IMR-90 (cell line): ENCODE data around the gene TFIP11. TPM values are rescaled to one million over a fixed set of nuclear protein-coding genes. Genes with fewer than 3 reads are reported as not detected.

Experiments used
- ATAC-seq: fragments of 200-7000 bp; cut with Tn5 transposase; 2 replicates; pipeline ENCODE4 v1.9.1; 2020; ENCODE audit warnings: low read depth, mild to moderate bottlenecking, moderate library complexity
- BruUV-seq: library from RNA; stranded (reverse); fragments of 400-500 nt; replicated peaks from 2 replicates; lab custom pipeline; 2021; lab: Mats Ljungman, UMichigan
- CTCF ChIA-PET: fragments of 300-600 bp; formaldehyde crosslinking; extraction: SDS; loops from one replicate; lab custom pipeline; 2021; ENCODE audit warnings: antibody characterized with exemption; lab: Yijun Ruan, JAX
- POLR2A ChIA-PET: fragments of 300-600 bp; sonication (Branson Sonifier 250); formaldehyde crosslinking; loops from one replicate; lab custom pipeline; 2022; ENCODE audit warnings: antibody characterized with exemption; ENCODE audit not compliant: unreplicated experiment; lab: Charles Lee
- DNase-seq: peaks from one replicate; pipeline ENCODE4 v3.0.0; 2013
- H2AFZ ChIP-seq: replicated peaks from 2 replicates; pipeline ENCODE3; 2013; ENCODE audit warnings: low read length, mild to moderate bottlenecking; ENCODE audit not compliant: poor library complexity
- H2AK5ac ChIP-seq: 2 replicates; pipeline ENCODE4 v1.6.1; 2013; ENCODE audit warnings: low read depth, low read length, inconsistent platforms
- H2AK9ac ChIP-seq: replicated peaks from 2 replicates; pipeline ENCODE3; 2013; ENCODE audit warnings: mild to moderate bottlenecking, low read depth, low read length, moderate library complexity; ENCODE audit not compliant: poor library complexity
- H2BK120ac ChIP-seq: 2 replicates; pipeline ENCODE4 v1.6.1; 2013; ENCODE audit warnings: low read depth, low read length, inconsistent platforms
- H2BK15ac ChIP-seq: 3 replicates; pipeline ENCODE4 v1.6.1; 2013; ENCODE audit warnings: low read depth, low read length, inconsistent platforms
- H2BK20ac ChIP-seq: 2 replicates; pipeline ENCODE4 v1.6.1; 2013; ENCODE audit warnings: low read depth, mild to moderate bottlenecking, inconsistent platforms, low read length, moderate library complexity
- H2BK5ac ChIP-seq: 2 replicates; pipeline ENCODE4 v1.6.1; 2013; ENCODE audit warnings: mild to moderate bottlenecking, low read depth, low read length, inconsistent platforms; ENCODE audit not compliant: poor library complexity, severe bottlenecking
- H3K14ac ChIP-seq: replicated peaks from 2 replicates; pipeline ENCODE4 v1.6.1; 2013; ENCODE audit warnings: low read depth, low read length, inconsistent platforms
- H3K18ac ChIP-seq: 2 replicates; pipeline ENCODE4 v1.6.1; 2013; ENCODE audit warnings: low read depth, low read length, control low read depth
- H3K23ac ChIP-seq: 2 replicates; pipeline ENCODE4 v1.6.1; 2013; ENCODE audit warnings: low read depth, low read length, inconsistent platforms
- H3K27ac ChIP-seq: 2 replicates; pipeline ENCODE4 v1.5.1; 2013; ENCODE audit warnings: mild to moderate bottlenecking, control low read depth, low read length; ENCODE audit not compliant: insufficient read depth
- H3K27me3 ChIP-seq: 2 replicates; pipeline ENCODE4 v1.6.1; 2013; ENCODE audit warnings: low read length; ENCODE audit not compliant: control insufficient read depth, insufficient read depth
- H3K36me3 ChIP-seq: 2 replicates; pipeline ENCODE4 v1.6.1; 2013; ENCODE audit warnings: low read length, mixed read lengths; ENCODE audit not compliant: control insufficient read depth, insufficient read depth
- H3K4ac ChIP-seq: 2 replicates; pipeline ENCODE4 v1.6.1; 2013; ENCODE audit warnings: low read depth, low read length, inconsistent platforms
- H3K4me1 ChIP-seq: 2 replicates; pipeline ENCODE4 v1.6.1; 2013; ENCODE audit warnings: low read length, mixed read lengths; ENCODE audit not compliant: control insufficient read depth, insufficient read depth
- H3K4me2 ChIP-seq: 2 replicates; pipeline ENCODE4 v1.6.1; 2013; ENCODE audit warnings: low read depth, mild to moderate bottlenecking, control low read depth, low read length, moderate library complexity
- H3K4me3 ChIP-seq: 2 replicates; pipeline ENCODE4 v1.5.1; 2013; ENCODE audit warnings: low read depth, mild to moderate bottlenecking, control low read depth, low read length, moderate library complexity; ENCODE audit not compliant: insufficient read depth
- H3K56ac ChIP-seq: 2 replicates; pipeline ENCODE4 v1.6.1; 2013; ENCODE audit warnings: low read length, inconsistent platforms; ENCODE audit not compliant: insufficient read depth; ENCODE audit errors: extremely low read depth
- H3K79me1 ChIP-seq, 2 experiments: 2 replicates each; pipeline ENCODE4 v1.6.1; 2013; ENCODE audit warnings: low read length in 2 of 2, inconsistent platforms in 1 of 2, low read depth in 1 of 2
- H3K9ac ChIP-seq: 2 replicates; pipeline ENCODE4 v1.6.1; 2013; ENCODE audit warnings: low read depth, low read length, control low read depth
- H3K9me1 ChIP-seq: 2 replicates; pipeline ENCODE4 v1.6.1; 2013; ENCODE audit warnings: low read length, inconsistent platforms; ENCODE audit not compliant: insufficient read depth
- H3K9me3 ChIP-seq: 2 replicates; pipeline ENCODE4 v1.6.1; 2013; ENCODE audit warnings: low read length; ENCODE audit not compliant: control insufficient read depth, insufficient read depth
- H4K20me1 ChIP-seq: 2 replicates; pipeline ENCODE4 v1.6.1; 2013; ENCODE audit warnings: low read length, inconsistent platforms; ENCODE audit not compliant: insufficient read depth
- H4K5ac ChIP-seq: 2 replicates; pipeline ENCODE4 v1.6.1; 2013; ENCODE audit warnings: mild to moderate bottlenecking, low read depth, low read length, control low read depth
- H4K8ac ChIP-seq, 2 experiments: 2 replicates each; pipeline ENCODE4 v1.6.1; 2013; ENCODE audit warnings: low read depth in 2 of 2, low read length in 2 of 2, control low read depth in 1 of 2, inconsistent platforms in 1 of 2
- H4K91ac ChIP-seq: 2 replicates; pipeline ENCODE4 v1.6.1; 2013; ENCODE audit warnings: low read depth, low read length, inconsistent platforms; ENCODE audit not compliant: insufficient read depth
- CHD1 ChIP-seq: IDR thresholded peaks from 2 replicates; pipeline ENCODE4 v1.6.1; 2012; ENCODE audit warnings: low read depth, low read length, improper control_type of control experiment
- CTCF ChIP-seq: conservative IDR thresholded peaks from 2 replicates; pipeline ENCODE4 v1.5.1; 2012; ENCODE audit warnings: mild to moderate bottlenecking, low read depth, low read length, improper control_type of control experiment
- ELK1 ChIP-seq: fragments of 150-350 bp; IDR thresholded peaks from 2 replicates; pipeline ENCODE4 v1.6.1; 2016; ENCODE audit warnings: low read depth, mild to moderate bottlenecking, low read length, moderate library complexity, borderline replicate concordance
- FOS ChIP-seq: fragments of 150-350 bp; IDR thresholded peaks from 2 replicates; pipeline ENCODE4 v1.6.1; 2016; ENCODE audit warnings: low read depth, low read length
- MAZ ChIP-seq: IDR thresholded peaks from 2 replicates; pipeline ENCODE4 v1.6.1; 2012; ENCODE audit warnings: low read depth, mild to moderate bottlenecking, low read length, improper control_type of control experiment, moderate library complexity, borderline replicate concordance
- MXI1 ChIP-seq: IDR thresholded peaks from 2 replicates; pipeline ENCODE4 v1.6.1; 2012; ENCODE audit warnings: low read depth, mild to moderate bottlenecking, low read length, moderate library complexity, borderline replicate concordance
- NFE2L2 ChIP-seq: fragments of 150-350 bp; IDR thresholded peaks from 2 replicates; pipeline ENCODE4 v1.6.1; 2016; ENCODE audit warnings: low read depth, mild to moderate bottlenecking, low read length
- POLR2A ChIP-seq: IDR thresholded peaks from 2 replicates; pipeline ENCODE4 v1.6.1; 2012; ENCODE audit warnings: mild to moderate bottlenecking, low read depth, low read length
- RAD21 ChIP-seq: IDR thresholded peaks from 2 replicates; pipeline ENCODE4 v1.6.1; 2012; ENCODE audit warnings: low read length, improper control_type of control experiment
- RFX5 ChIP-seq: IDR thresholded peaks from 2 replicates; pipeline ENCODE4 v1.8.0; 2012; ENCODE audit warnings: low read depth, mild to moderate bottlenecking, low read length, moderate library complexity
- USF2 ChIP-seq: fragments of 150-350 bp; IDR thresholded peaks from 2 replicates; pipeline ENCODE4 v1.6.1; 2017; ENCODE audit warnings: mild to moderate bottlenecking, antibody characterized with exemption, low read length, low read depth
- WGBS, 2 experiments: methylation state at CpG; one replicate each; pipeline versions ENCODE4 v1.1.5 to v1.1.7; 2013; ENCODE audit warnings: missing lambda C conversion rate in 2 of 2; ENCODE audit not compliant: insufficient read length in 1 of 2; ENCODE audit errors: extremely low coverage in 2 of 2; 5-methylcytosine and 5-hydroxymethylcytosine counted together
- dilution Hi-C: fragments of 300-500 bp; cut with HindIII; formaldehyde crosslinking; loops from one replicate; pipeline ENCODE4 v1.14.3; 2018; ENCODE audit warnings: low sequenced_read_pairs; ENCODE audit not compliant: unreplicated experiment
- in situ Hi-C: fragments of 300-500 bp; cut with MboI; formaldehyde crosslinking; loops from 3 replicates; pipeline ENCODE4 v1.14.3; 2019; ENCODE audit warnings: low sequenced_read_pairs, inconsistent platforms, mixed read lengths
- intact Hi-C: fragments of 100-400 bp; cut with micrococcal nuclease; formaldehyde crosslinking; loops from 2 replicates; pipeline ENCODE4 v1.10.0; 2022
- polyA plus RNA-seq, 3 experiments: library from polyadenylated mRNA; depleted of rRNA; stranded (reverse); fragments of >200 nt; gene quantifications; 2 replicates each; pipeline ENCODE4 v1.2.3, GENCODE V29; 2012; ENCODE audit warnings: low replicate concordance in 1 of 3
- total RNA-seq: library from RNA; depleted of rRNA; stranded (reverse); fragments of >200 nt; gene quantifications from 2 replicates; pipeline ENCODE4 v1.2.3, GENCODE V29; 2012

Gene TFIP11
- total and polyA plus RNA-seq, 2 of the 4 experiments (the other 2 are of a cell fraction): 22.5 to 43.2 TPM

GRCh38 chr22:26453812-26454500, 58.3 kb downstream of the TFIP11 start:
- ATAC-seq (no peak), DNase-seq (no peak)
- H3K79me1 ChIP-seq: peaks cover 0 to 4% of the 10 kb centered on the region in 2 experiments; a peak in 2 of 4 replicates
- H2BK5ac ChIP-seq: no peak overlapping the region
- H2BK120ac ChIP-seq: no peak overlapping the region
- H3K36me3 ChIP-seq: peaks cover 40% of the 10 kb centered on the region
- dilution Hi-C loops (no loop called here), intact Hi-C loops (no loop called here), in situ Hi-C loops (no loop called here)
- ChIA-PET CTCF (no interaction called here), POLR2A (no interaction called here)
- H2AFZ ChIP-seq: no peak overlapping the region
- H2BK15ac ChIP-seq: no peak overlapping the region
- H4K5ac ChIP-seq: no peak overlapping the region
- no peak overlapping the region for H3K23ac ChIP-seq
- no peaks in the 10 kb centered on the region for H3K27me3 ChIP-seq
- H3K9me3 ChIP-seq: no peaks in the 10 kb centered on the region
- no peak overlapping the region for H4K8ac ChIP-seq
- no peaks in the 10 kb centered on the region for H4K20me1 ChIP-seq
- no peak overlapping the region for H3K9ac ChIP-seq
- no peak overlapping the region for H3K4me2 ChIP-seq
- WGBS, 2 experiments: 100% methylated on average over 1 of the region's 5 CpGs; no CpG with 5 or more reads in 1 of the 2 experiments
- BruUV-seq: no TSS peak
- H4K91ac ChIP-seq: no peak overlapping the region
- no peak overlapping the region for H2AK9ac ChIP-seq
- no peak overlapping the region for H2BK20ac ChIP-seq
- H3K4ac ChIP-seq: no peak overlapping the region
- no peak overlapping the region for H2AK5ac ChIP-seq
- no peak overlapping the region for H3K27ac ChIP-seq
- no peak overlapping the region for H3K56ac ChIP-seq
- TF ChIP-seq MXI1 (no peak), RAD21 (no peak), FOS (no peak), RFX5 (no peak), USF2 (no peak), CTCF (no peak), POLR2A (no peak), ELK1 (no peak), MAZ (no peak), CHD1 (no peak), NFE2L2 (no peak)
- H3K18ac ChIP-seq: no peak overlapping the region
- H3K4me3 ChIP-seq: no peak overlapping the region
- H3K14ac ChIP-seq: no peak overlapping the region
- H3K9me1 ChIP-seq: no peaks in the 10 kb centered on the region
- H3K4me1 ChIP-seq: no peaks in the 10 kb centered on the region
